Cardiac muscle cell (in vitro differentiated cells and primary cell): ENCODE data around the gene VSIG8. TPM values are rescaled to one million over a fixed set of nuclear protein-coding genes. Genes with fewer than 3 reads are reported as not detected.

Source experiments
- DNase-seq, 2 donors: peaks; one replicate each; pipeline versions ENCODE4 v3.0.0 to v3.0.0-alpha.2; 2010 to 2017; ENCODE audit warnings: low read depth in 1 of 2, low spot score in 1 of 2
- H3K27ac ChIP-seq: fragments of 200-600 bp; sonication (generic); 2 replicates; pipeline ENCODE4 v1.5.1; 2016
- H3K27me3 ChIP-seq: fragments of 200-600 bp; sonication (generic); 2 replicates; pipeline ENCODE4 v1.6.0; 2016; ENCODE audit warnings: control low read depth
- H3K36me3 ChIP-seq: fragments of 200-600 bp; sonication (generic); 2 replicates; pipeline ENCODE4 v1.5.1; 2016; ENCODE audit warnings: control low read depth
- H3K4me1 ChIP-seq: fragments of 200-600 bp; sonication (generic); 2 replicates; pipeline ENCODE4 v1.8.1; 2017; ENCODE audit warnings: low read depth, mild to moderate bottlenecking, mixed run types
- H3K4me3 ChIP-seq: fragments of 200-600 bp; sonication (generic); 2 replicates; pipeline ENCODE4 v1.5.1; 2016; ENCODE audit warnings: mild to moderate bottlenecking
- H3K9me3 ChIP-seq: fragments of 200-600 bp; sonication (generic); 2 replicates; pipeline ENCODE4 v1.5.1; 2017; ENCODE audit warnings: low read depth, mild to moderate bottlenecking, control low read depth
- polyA plus RNA-seq: library from polyadenylated mRNA; unstranded; fragments of >200 nt; fragmentation: Nextera tagmentation; extraction: Ambion mirVana; gene quantifications from 2 replicates; pipeline ENCODE4 v1.2.1, GENCODE V29; 2016
- total RNA-seq: library from RNA; depleted of rRNA; stranded (reverse); fragments of >200 nt; gene quantifications from 2 replicates; pipeline ENCODE4 v1.2.3, GENCODE V29; 2016
- TF ChIP-seq, protein P1 (sequence below): IDR thresholded peaks from 2 replicates; pipeline ENCODE4 v1.5.1; 2012; ENCODE audit warnings: low read depth, mild to moderate bottlenecking, low read length

VSIG8 gene
- total and polyA plus RNA-seq, 2 experiments from 2014 or later, result not detected

GRCh38 chr1:159815926-159816325 is 46.5 kb downstream of the VSIG8 start:
- Histone ChIP-seq H3K27me3 (peaks cover 7% of the 10 kb centered on the region), H3K9me3 (no peaks in the 10 kb centered on the region), H3K36me3 (no peaks in the 10 kb centered on the region), H3K4me1 (no peaks in the 10 kb centered on the region), H3K27ac (no peak overlapping the region), H3K4me3 (no peak overlapping the region)
- DNase-seq, result no peak
- TF ChIP-seq, protein P1, sequence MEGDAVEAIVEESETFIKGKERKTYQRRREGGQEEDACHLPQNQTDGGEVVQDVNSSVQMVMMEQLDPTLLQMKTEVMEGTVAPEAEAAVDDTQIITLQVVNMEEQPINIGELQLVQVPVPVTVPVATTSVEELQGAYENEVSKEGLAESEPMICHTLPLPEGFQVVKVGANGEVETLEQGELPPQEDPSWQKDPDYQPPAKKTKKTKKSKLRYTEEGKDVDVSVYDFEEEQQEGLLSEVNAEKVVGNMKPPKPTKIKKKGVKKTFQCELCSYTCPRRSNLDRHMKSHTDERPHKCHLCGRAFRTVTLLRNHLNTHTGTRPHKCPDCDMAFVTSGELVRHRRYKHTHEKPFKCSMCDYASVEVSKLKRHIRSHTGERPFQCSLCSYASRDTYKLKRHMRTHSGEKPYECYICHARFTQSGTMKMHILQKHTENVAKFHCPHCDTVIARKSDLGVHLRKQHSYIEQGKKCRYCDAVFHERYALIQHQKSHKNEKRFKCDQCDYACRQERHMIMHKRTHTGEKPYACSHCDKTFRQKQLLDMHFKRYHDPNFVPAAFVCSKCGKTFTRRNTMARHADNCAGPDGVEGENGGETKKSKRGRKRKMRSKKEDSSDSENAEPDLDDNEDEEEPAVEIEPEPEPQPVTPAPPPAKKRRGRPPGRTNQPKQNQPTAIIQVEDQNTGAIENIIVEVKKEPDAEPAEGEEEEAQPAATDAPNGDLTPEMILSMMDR, result no peak

GRCh38 chr1:159804924-159805323 is 57.5 kb downstream of the VSIG8 start:
- Histone ChIP-seq H3K4me3 (no peak overlapping the region), H3K27me3 (no peaks in the 10 kb centered on the region), H3K4me1 (no peaks in the 10 kb centered on the region), H3K9me3 (no peaks in the 10 kb centered on the region), H3K27ac (no peak overlapping the region), H3K36me3 (no peaks in the 10 kb centered on the region)
- TF ChIP-seq, protein P1, result no peak
- no peak for DNase-seq

Other genes with a start within 250 kb of the VSIG8 start
- not detected in 2 replicates for gene CRP, start 148.1 kb downstream of the VSIG8 start, total RNA-seq
- not detected in 2 replicates for gene CRP, start 148.1 kb downstream of the VSIG8 start, polyA plus RNA-seq
- 35.0 and 47.9 TPM in 2 replicates for gene DUSP23, start 81.7 kb downstream of the VSIG8 start, total RNA-seq
- 46.3 and 53.4 TPM in 2 replicates for gene DUSP23, start 81.7 kb downstream of the VSIG8 start, polyA plus RNA-seq
- gene FCRL6, start 60.3 kb downstream of the VSIG8 start, total RNA-seq, result not detected in 2 replicates
- not detected in 2 replicates for gene FCRL6, start 60.3 kb downstream of the VSIG8 start, polyA plus RNA-seq
- gene SLAMF8, start 35.8 kb downstream of the VSIG8 start, total RNA-seq, result not detected in 2 replicates
- gene SLAMF8, start 35.8 kb downstream of the VSIG8 start, polyA plus RNA-seq, result not detected in 2 replicates
- gene CFAP45, start 37.5 kb upstream of the VSIG8 start, total RNA-seq, result 0.14 TPM in 1 of 2 replicates, not detected in the other
- gene CFAP45, start 37.5 kb upstream of the VSIG8 start, polyA plus RNA-seq, result not detected in 2 replicates
- gene TAGLN2, start 62.9 kb upstream of the VSIG8 start, total RNA-seq, result 3.8 and 14.4 TPM in 2 replicates
- 17.9 and 18.5 TPM in 2 replicates for gene TAGLN2, start 62.9 kb upstream of the VSIG8 start, polyA plus RNA-seq
- 1.7 and 4.1 TPM in 2 replicates for gene IGSF9, start 83.0 kb upstream of the VSIG8 start, total RNA-seq
- gene IGSF9, start 83.0 kb upstream of the VSIG8 start, polyA plus RNA-seq, result 2.3 and 4.2 TPM in 2 replicates
- not detected in 2 replicates for gene SLAMF9, start 91.6 kb upstream of the VSIG8 start, total RNA-seq
- gene SLAMF9, start 91.6 kb upstream of the VSIG8 start, polyA plus RNA-seq, result not detected in 2 replicates
- gene PIGM, start 169.3 kb upstream of the VSIG8 start, total RNA-seq, result 3.7 and 4.7 TPM in 2 replicates
- gene PIGM, start 169.3 kb upstream of the VSIG8 start, polyA plus RNA-seq, result 4.9 and 5.9 TPM in 2 replicates
- 0.11 and 0.42 TPM in 2 replicates for gene KCNJ10, start 207.5 kb upstream of the VSIG8 start, total RNA-seq
- 0.35 and 0.54 TPM in 2 replicates for gene KCNJ10, start 207.5 kb upstream of the VSIG8 start, polyA plus RNA-seq
- 0.03 and 0.11 TPM in 2 replicates for gene KCNJ9, start 218.9 kb upstream of the VSIG8 start, total RNA-seq
- 0.09 TPM in 1 of 2 replicates, not detected in the other for gene KCNJ9, start 218.9 kb upstream of the VSIG8 start, polyA plus RNA-seq
- 23.0 and 29.1 TPM in 2 replicates for gene IGSF8, start 236.0 kb upstream of the VSIG8 start, total RNA-seq
- 21.1 and 32.2 TPM in 2 replicates for gene IGSF8, start 236.0 kb upstream of the VSIG8 start, polyA plus RNA-seq